DOHH2 (cell line): Measurements from ENCODE around the gene CNTNAP5.

Experiments used
- H3F3A ChIP-seq: fragments of 200-600 bp; sonication (generic), shearing (Covaris generic); 2 replicates; pipeline ENCODE4 v1.6.0; 2016; ENCODE audit warnings: antibody characterized with exemption, mild to moderate bottlenecking; ENCODE audit not compliant: control insufficient read depth, insufficient read depth
- H3K27ac ChIP-seq: fragments of 200-600 bp; sonication (generic); 2 replicates; pipeline ENCODE4 v1.5.1; 2014; ENCODE audit warnings: low read depth, mild to moderate bottlenecking, low read length, moderate library complexity
- H3K27me3 ChIP-seq: fragments of 200-600 bp; sonication (generic); 2 replicates; pipeline ENCODE4 v1.6.1; 2014; ENCODE audit warnings: mild to moderate bottlenecking, low read length, mixed read lengths; ENCODE audit not compliant: control insufficient read depth
- H3K36me3 ChIP-seq: fragments of 200-600 bp; sonication (generic); 2 replicates; pipeline ENCODE4 v1.6.1; 2014; ENCODE audit warnings: mild to moderate bottlenecking, low read length, moderate library complexity, mixed read lengths; ENCODE audit not compliant: control insufficient read depth
- H3K4me1 ChIP-seq: fragments of 200-600 bp; sonication (generic); 2 replicates; pipeline ENCODE4 v1.6.1; 2014; ENCODE audit warnings: mild to moderate bottlenecking, low read length, mixed read lengths; ENCODE audit not compliant: control insufficient read depth
- H3K4me2 ChIP-seq: fragments of 200-600 bp; sonication (generic); 2 replicates; pipeline ENCODE4 v1.6.0; 2014; ENCODE audit warnings: mild to moderate bottlenecking, low read length, moderate library complexity
- H3K4me3 ChIP-seq: fragments of 200-600 bp; sonication (generic); 2 replicates; pipeline ENCODE4 v1.5.1; 2014; ENCODE audit warnings: mild to moderate bottlenecking, low read length, mixed read lengths
- H3K79me2 ChIP-seq: fragments of 200-600 bp; sonication (generic); 2 replicates; pipeline ENCODE4 v1.6.1; 2014; ENCODE audit warnings: mild to moderate bottlenecking, low read length, mixed read lengths; ENCODE audit not compliant: control insufficient read depth
- H3K9me2 ChIP-seq: fragments of 200-600 bp; sonication (generic); replicated peaks from 2 replicates; pipeline ENCODE4 v1.6.1; 2014; ENCODE audit warnings: mild to moderate bottlenecking, low read length, mixed read lengths; ENCODE audit not compliant: control insufficient read depth
- H3K9me3 ChIP-seq: fragments of 200-600 bp; sonication (generic); 2 replicates; pipeline ENCODE4 v1.6.1; 2014; ENCODE audit warnings: antibody characterized with exemption, low read length, mixed read lengths; ENCODE audit not compliant: control insufficient read depth, insufficient read depth
- H4K20me1 ChIP-seq: fragments of 200-600 bp; sonication (generic); 2 replicates; pipeline ENCODE4 v1.6.0; 2014; ENCODE audit warnings: low read depth, mild to moderate bottlenecking, antibody characterized with exemption, low read length, moderate library complexity; ENCODE audit not compliant: control insufficient read depth, insufficient read depth
- CTCF ChIP-seq: fragments of 200-600 bp; sonication (generic); IDR thresholded peaks from one replicate; pipeline ENCODE4 v1.5.1; 2014; ENCODE audit warnings: antibody characterized with exemption, mild to moderate bottlenecking, low read depth, low read length; ENCODE audit not compliant: poor library complexity, severe bottlenecking
- EZH2phosphoT487 ChIP-seq: fragments of 200-600 bp; sonication (generic); IDR thresholded peaks from 2 replicates; pipeline ENCODE4 v1.6.1; 2017; ENCODE audit warnings: borderline replicate concordance, mild to moderate bottlenecking, antibody characterized with exemption, low read length, moderate library complexity, mixed read lengths

CNTNAP5 gene

GRCh38 chr2:124283096-124283495, 258.0 kb downstream of the CNTNAP5 start:
- TF ChIP-seq EZH2phosphoT487, result no peak
- TF ChIP-seq CTCF, result no peak
- no peaks in the 10 kb centered on the region for H3K4me1 ChIP-seq
- no peaks in the 10 kb centered on the region for H4K20me1 ChIP-seq
- H3K27ac ChIP-seq, result no peak overlapping the region
- no peaks in the 10 kb centered on the region for H3K79me2 ChIP-seq
- no peaks in the 10 kb centered on the region for H3K9me3 ChIP-seq
- H3K9me2 ChIP-seq, result no peaks in the 10 kb centered on the region
- H3K36me3 ChIP-seq, result no peaks in the 10 kb centered on the region
- H3K27me3 ChIP-seq, result no peaks in the 10 kb centered on the region
- no peak overlapping the region for H3K4me2 ChIP-seq
- no peaks in the 10 kb centered on the region for H3F3A ChIP-seq
- H3K4me3 ChIP-seq, result no peak overlapping the region

DNA sequence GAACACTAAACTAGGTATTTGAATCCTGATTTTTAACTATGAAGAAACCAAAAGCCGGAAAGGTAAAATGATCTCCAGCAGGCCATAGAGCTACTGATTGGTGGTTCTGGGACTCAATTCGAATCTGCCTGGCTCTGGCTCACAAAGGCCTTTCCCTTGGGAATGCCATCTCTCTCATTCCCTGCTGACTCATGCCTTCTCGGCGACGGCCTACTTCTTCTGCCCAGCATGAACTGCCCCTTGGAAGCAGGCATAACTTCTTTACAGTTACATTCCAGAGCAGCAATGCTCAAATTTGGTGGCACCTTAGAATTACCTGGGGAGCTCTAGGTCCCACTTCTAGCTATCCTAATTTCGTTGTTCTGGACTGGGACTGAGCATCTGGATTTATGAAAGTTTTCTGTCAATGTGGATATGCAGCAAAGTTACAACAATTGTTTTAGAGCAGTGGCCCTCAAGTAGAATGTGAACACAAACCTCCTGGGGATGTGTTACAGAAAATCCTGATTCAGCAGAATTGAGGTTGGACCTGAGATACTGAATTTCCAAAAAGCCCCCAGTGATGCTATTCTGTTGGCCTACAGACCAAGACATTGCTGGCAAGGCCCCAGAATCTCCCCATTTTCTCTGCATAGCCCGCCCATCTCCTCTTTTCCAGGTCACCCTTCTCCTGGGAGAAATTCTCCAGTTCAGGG, 261.1 kb downstream of the CNTNAP5 start:
- no peaks in the 10 kb centered on the region for H3K27me3 ChIP-seq
- H3K4me3 ChIP-seq, result no peak overlapping the region
- H3K9me3 ChIP-seq, result no peaks in the 10 kb centered on the region
- no peaks in the 10 kb centered on the region for H3K36me3 ChIP-seq
- no peak overlapping the region for H3K4me2 ChIP-seq
- TF ChIP-seq EZH2phosphoT487 (no peak), CTCF (no peak)
- no peaks in the 10 kb centered on the region for H3F3A ChIP-seq
- H3K4me1 ChIP-seq, result no peaks in the 10 kb centered on the region
- H3K79me2 ChIP-seq, result no peaks in the 10 kb centered on the region
- H3K27ac ChIP-seq, result no peak overlapping the region
- no peaks in the 10 kb centered on the region for H4K20me1 ChIP-seq
- H3K9me2 ChIP-seq, result no peaks in the 10 kb centered on the region

- H3K9me2 ChIP-seq, result no peaks in the 10 kb centered on the region
- no peak overlapping the region for H3K4me2 ChIP-seq
- H3K9me3 ChIP-seq, result no peaks in the 10 kb centered on the region
- no peaks in the 10 kb centered on the region for H3K27me3 ChIP-seq
- H3K4me3 ChIP-seq, result no peak overlapping the region
- no peaks in the 10 kb centered on the region for H3K36me3 ChIP-seq
- no peaks in the 10 kb centered on the region for H3K79me2 ChIP-seq
- no peaks in the 10 kb centered on the region for H4K20me1 ChIP-seq
- H3K27ac ChIP-seq, result no peak overlapping the region
- H3F3A ChIP-seq, result no peaks in the 10 kb centered on the region
- H3K4me1 ChIP-seq, result no peaks in the 10 kb centered on the region
- TF ChIP-seq EZH2phosphoT487 (no peak), CTCF (no peak)
These were observed 264.0 kb downstream of the CNTNAP5 start for GRCh38 chr2:124289060-124289459.
